HepG2 (cell line): Measurements from ENCODE around the gene F12. TPM values are rescaled to one million over a fixed set of nuclear protein-coding genes. Genes with fewer than 3 reads are reported as not detected.

Source experiments
- ARID2 ChIP-seq: sonication (generic); formaldehyde crosslinking; IDR thresholded peaks from 2 replicates; pipeline ENCODE4 v1.8.1; 2022; ENCODE audit warnings: mild to moderate bottlenecking, missing genetic modification reagents, borderline replicate concordance
- CBX1 ChIP-seq: IDR thresholded peaks from one replicate; pipeline ENCODE4 v1.6.1; 2016; ENCODE audit warnings: antibody characterized with exemption, low read depth
- DPF2 ChIP-seq: sonication (generic); formaldehyde crosslinking; IDR thresholded peaks from 2 replicates; pipeline ENCODE4 v1.4.0; 2020; ENCODE audit warnings: mild to moderate bottlenecking, low read depth, missing genetic modification reagents, borderline replicate concordance
- FOXA1 ChIP-seq, 2 experiments: fragments of 450-650 bp in 1 of 2; sonication (generic) in 1 of 2; formaldehyde crosslinking in 1 of 2; IDR thresholded peaks; 2 replicates each; pipeline versions ENCODE4 v1.4.0 to v1.6.1; 2016 to 2020; ENCODE audit warnings: missing genetic modification reagents in 1 of 2
- KAT7 ChIP-seq: IDR thresholded peaks from 2 replicates; pipeline ENCODE4 v1.6.1; 2018; ENCODE audit warnings: borderline replicate concordance, missing compliant biosample characterization
- KDM6A ChIP-seq: IDR thresholded peaks from 2 replicates; pipeline ENCODE4 v1.6.1; 2016; ENCODE audit warnings: low read depth
- NKX3-1 ChIP-seq: sonication (generic); formaldehyde crosslinking; IDR thresholded peaks from 2 replicates; pipeline ENCODE4 v1.5.0; 2020; ENCODE audit warnings: missing genetic modification reagents
- NPAS2 ChIP-seq: sonication (generic); formaldehyde crosslinking; IDR thresholded peaks from 2 replicates; pipeline ENCODE4 v1.8.0; 2022; ENCODE audit warnings: mild to moderate bottlenecking, missing genetic modification reagents, borderline replicate concordance
- PCBP2 ChIP-seq: fragments of 200-400 bp; formaldehyde crosslinking; optimal IDR thresholded peaks from 2 replicates; pipeline ENCODE3; 2018; ENCODE audit warnings: low read length, low read depth; ENCODE audit not compliant: poor library complexity, severe bottlenecking
- PHB2 ChIP-seq: fragments of 450-650 bp; IDR thresholded peaks from 2 replicates; pipeline ENCODE4 v1.6.1; 2018; ENCODE audit not compliant: partially characterized antibody
- RBM39 ChIP-seq: fragments of 200-400 bp; formaldehyde crosslinking; IDR thresholded peaks from one replicate; pipeline ENCODE4 v1.6.1; 2018; ENCODE audit warnings: antibody characterized with exemption, mild to moderate bottlenecking, low read depth, low read length; ENCODE audit not compliant: poor library complexity, severe bottlenecking
- SIN3A ChIP-seq: IDR thresholded peaks from 2 replicates; pipeline ENCODE4 v1.6.1; 2011; ENCODE audit warnings: low read depth, mild to moderate bottlenecking, control low read depth, low read length, borderline replicate concordance
- U2AF2 ChIP-seq: fragments of 200-400 bp; formaldehyde crosslinking; IDR thresholded peaks from 2 replicates; pipeline ENCODE4 v1.6.1; 2017; ENCODE audit warnings: low read depth, mild to moderate bottlenecking, low read length
- YEATS2 ChIP-seq: sonication (generic); formaldehyde crosslinking; IDR thresholded peaks from 2 replicates; pipeline ENCODE4 v1.4.0; 2020; ENCODE audit warnings: missing genetic modification reagents, borderline replicate concordance
- ZFAT ChIP-seq: sonication (generic); formaldehyde crosslinking; conservative IDR thresholded peaks from 2 replicates; pipeline ENCODE4 v1.8.1; 2023; ENCODE audit warnings: missing genetic modification reagents, inconsistent platforms
- ZFP36L1 ChIP-seq: sonication (generic); formaldehyde crosslinking; IDR thresholded peaks from 2 replicates; pipeline ENCODE4 v1.8.0; 2022; ENCODE audit warnings: mild to moderate bottlenecking, missing genetic modification reagents, moderate library complexity
- ZFX ChIP-seq: sonication (generic); formaldehyde crosslinking; IDR thresholded peaks from 2 replicates; pipeline ENCODE4 v1.4.0; 2020; ENCODE audit warnings: mild to moderate bottlenecking, low read depth, missing genetic modification reagents, moderate library complexity
- ZMAT3 ChIP-seq: sonication (generic); formaldehyde crosslinking; conservative IDR thresholded peaks from 2 replicates; pipeline ENCODE4 v1.7.0; 2021; ENCODE audit warnings: missing genetic modification reagents
- ZNF160 ChIP-seq: sonication (generic); formaldehyde crosslinking; IDR thresholded peaks from 2 replicates; pipeline ENCODE4 v1.8.0; 2022; ENCODE audit warnings: mild to moderate bottlenecking, inconsistent platforms, missing genetic modification reagents
- ZNF296 ChIP-seq: sonication (generic); formaldehyde crosslinking; conservative IDR thresholded peaks from 2 replicates; pipeline ENCODE4 v1.5.0; 2020; ENCODE audit warnings: mild to moderate bottlenecking, missing genetic modification reagents
- ZNF431 ChIP-seq: sonication (generic); formaldehyde crosslinking; IDR thresholded peaks from 2 replicates; pipeline ENCODE4 v1.9.0; 2022; ENCODE audit warnings: missing genetic modification reagents, low read depth, mild to moderate bottlenecking, borderline replicate concordance
- ZNF816 ChIP-seq: sonication (generic); formaldehyde crosslinking; IDR thresholded peaks from 2 replicates; pipeline ENCODE4 v1.8.0; 2022; ENCODE audit warnings: missing genetic modification reagents, mild to moderate bottlenecking, borderline replicate concordance
- polyA plus RNA-seq, 8 experiments: library from polyadenylated mRNA; depleted of rRNA in 3 of 8; stranded (reverse) in 7 of 8; unstranded in 1 of 8; fragments of >200 nt; fragmentation: Illumina TruSeq in 4 of 8; extraction: Trizol in 4 of 8; gene quantifications; 2 replicates each; pipeline versions ENCODE4 v1.2.1 to v1.2.3, GENCODE V29; 2011 to 2016; ENCODE audit warnings: low read depth in 4 of 8, missing spikeins in 1 of 8, mixed read lengths in 1 of 8; ENCODE audit not compliant: insufficient read depth in 1 of 8
- total RNA-seq, 5 experiments: library from RNA; depleted of rRNA; stranded (reverse); fragments of >200 nt; fragmentation: Illumina TruSeq; extraction: Trizol; gene quantifications; 2 replicates each; pipeline ENCODE4 v1.2.3, GENCODE V29; 2016; ENCODE audit warnings: low read depth in 1 of 5
- TF ChIP-seq, protein P1 (sequence below): sonication (generic); formaldehyde crosslinking; conservative IDR thresholded peaks from 2 replicates; pipeline ENCODE4 v1.4.0; 2020; ENCODE audit warnings: missing genetic modification reagents
- TF ChIP-seq, protein P2 (sequence below), 2 experiments: sonication (generic) in 1 of 2; formaldehyde crosslinking in 1 of 2; IDR thresholded peaks; 2 replicates each; pipeline versions ENCODE4 v1.4.0 to v1.6.1; 2018 to 2020; ENCODE audit warnings: missing genetic modification reagents in 2 of 2, borderline replicate concordance in 1 of 2, low read depth in 1 of 2, mild to moderate bottlenecking in 1 of 2, missing biosample characterization in 1 of 2
- TF ChIP-seq, protein P3 (sequence below): sonication (generic); formaldehyde crosslinking; IDR thresholded peaks from 2 replicates; pipeline ENCODE4 v1.4.0; 2020; ENCODE audit warnings: mild to moderate bottlenecking, missing genetic modification reagents
- TF ChIP-seq, protein P4 (sequence below): conservative IDR thresholded peaks from 2 replicates; pipeline ENCODE4 v1.6.1; 2018; ENCODE audit warnings: missing genetic modification reagents

The F12 gene
- total and polyA plus RNA-seq, 2 of the 13 experiments (the other 11 are each of a cell fraction or from before 2014, with no cell fraction given), result 2.5 to 3.0 TPM

DNA sequence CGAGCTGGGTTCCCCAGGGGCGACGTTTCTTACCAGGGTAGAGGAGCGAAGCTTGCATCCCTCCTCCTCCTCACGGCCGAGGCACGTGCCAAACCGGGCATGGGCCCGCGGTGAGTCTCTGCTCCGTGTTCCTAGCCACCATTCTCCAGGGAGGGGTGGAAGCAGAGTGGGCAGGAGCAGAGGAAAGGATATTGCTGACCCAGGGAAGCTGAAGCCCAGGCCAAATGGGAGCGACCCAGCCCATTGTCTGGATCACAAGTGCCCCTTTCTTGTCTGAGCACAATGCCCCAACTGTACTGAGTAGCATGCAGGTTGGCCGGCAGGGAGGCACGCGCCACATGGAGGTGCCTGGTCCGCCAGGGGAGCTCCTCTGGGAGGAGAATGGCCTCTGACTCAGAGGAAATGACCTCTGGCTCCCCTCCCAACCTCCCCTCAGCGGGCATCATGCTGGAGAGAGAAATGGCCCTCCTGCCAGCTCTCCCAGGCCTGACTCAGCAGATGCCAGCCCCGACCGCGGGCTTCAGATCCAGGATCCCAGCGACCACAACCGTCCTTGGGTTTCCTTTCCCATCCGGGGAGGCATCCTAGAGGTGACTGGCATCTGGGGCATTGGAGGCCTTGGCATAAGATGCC, 38.4 kb upstream of the F12 start (continued):
- TF ChIP-seq, protein P1, sequence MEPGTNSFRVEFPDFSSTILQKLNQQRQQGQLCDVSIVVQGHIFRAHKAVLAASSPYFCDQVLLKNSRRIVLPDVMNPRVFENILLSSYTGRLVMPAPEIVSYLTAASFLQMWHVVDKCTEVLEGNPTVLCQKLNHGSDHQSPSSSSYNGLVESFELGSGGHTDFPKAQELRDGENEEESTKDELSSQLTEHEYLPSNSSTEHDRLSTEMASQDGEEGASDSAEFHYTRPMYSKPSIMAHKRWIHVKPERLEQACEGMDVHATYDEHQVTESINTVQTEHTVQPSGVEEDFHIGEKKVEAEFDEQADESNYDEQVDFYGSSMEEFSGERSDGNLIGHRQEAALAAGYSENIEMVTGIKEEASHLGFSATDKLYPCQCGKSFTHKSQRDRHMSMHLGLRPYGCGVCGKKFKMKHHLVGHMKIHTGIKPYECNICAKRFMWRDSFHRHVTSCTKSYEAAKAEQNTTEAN (CRISPR knock-in tag), result no peak
- TF ChIP-seq CBX1, result no peak
- TF ChIP-seq ARID2, result no peak
- no peak for TF ChIP-seq KDM6A (CRISPR knock-in tag)
- TF ChIP-seq NKX3-1 (CRISPR knock-in tag), result no peak
- TF ChIP-seq, protein P2, sequence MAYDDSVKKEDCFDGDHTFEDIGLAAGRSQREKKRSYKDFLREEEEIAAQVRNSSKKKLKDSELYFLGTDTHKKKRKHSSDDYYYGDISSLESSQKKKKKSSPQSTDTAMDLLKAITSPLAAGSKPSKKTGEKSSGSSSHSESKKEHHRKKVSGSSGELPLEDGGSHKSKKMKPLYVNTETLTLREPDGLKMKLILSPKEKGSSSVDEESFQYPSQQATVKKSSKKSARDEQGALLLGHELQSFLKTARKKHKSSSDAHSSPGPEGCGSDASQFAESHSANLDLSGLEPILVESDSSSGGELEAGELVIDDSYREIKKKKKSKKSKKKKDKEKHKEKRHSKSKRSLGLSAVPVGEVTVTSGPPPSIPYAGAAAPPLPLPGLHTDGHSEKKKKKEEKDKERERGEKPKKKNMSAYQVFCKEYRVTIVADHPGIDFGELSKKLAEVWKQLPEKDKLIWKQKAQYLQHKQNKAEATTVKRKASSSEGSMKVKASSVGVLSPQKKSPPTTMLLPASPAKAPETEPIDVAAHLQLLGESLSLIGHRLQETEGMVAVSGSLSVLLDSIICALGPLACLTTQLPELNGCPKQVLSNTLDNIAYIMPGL (CRISPR knock-in tag; IDR thresholded peaks at IDR 0.05; ENCODE audit: borderline replicate concordance in 1 of 2, low read depth in 1 of 2), result no peak; a peak in 1 of 4 replicates
- TF ChIP-seq ZNF296, result no peak
- no peak for TF ChIP-seq NPAS2 (CRISPR knock-in tag)
- no peak for TF ChIP-seq RBM39
- TF ChIP-seq PCBP2, result no peak
- TF ChIP-seq PHB2, result no peak
- TF ChIP-seq KAT7, result no peak
- no peak for TF ChIP-seq ZNF431 (CRISPR knock-in tag)
- TF ChIP-seq DPF2, result peak; percentile 42; the same call in 1 of the 2 replicates
- TF ChIP-seq ZMAT3, result no peak; the same call in 1 of the 2 replicates
- TF ChIP-seq, protein P3, sequence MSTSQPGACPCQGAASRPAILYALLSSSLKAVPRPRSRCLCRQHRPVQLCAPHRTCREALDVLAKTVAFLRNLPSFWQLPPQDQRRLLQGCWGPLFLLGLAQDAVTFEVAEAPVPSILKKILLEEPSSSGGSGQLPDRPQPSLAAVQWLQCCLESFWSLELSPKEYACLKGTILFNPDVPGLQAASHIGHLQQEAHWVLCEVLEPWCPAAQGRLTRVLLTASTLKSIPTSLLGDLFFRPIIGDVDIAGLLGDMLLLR, result peak; percentile 29; the same call in 1 of the 2 replicates
- peak; percentile 76 for TF ChIP-seq ZFX (CRISPR knock-in tag)
- TF ChIP-seq U2AF2, result 0 out of 2 replicates have a peak, but pooled peaks have one; percentile 31
- TF ChIP-seq, protein P4, sequence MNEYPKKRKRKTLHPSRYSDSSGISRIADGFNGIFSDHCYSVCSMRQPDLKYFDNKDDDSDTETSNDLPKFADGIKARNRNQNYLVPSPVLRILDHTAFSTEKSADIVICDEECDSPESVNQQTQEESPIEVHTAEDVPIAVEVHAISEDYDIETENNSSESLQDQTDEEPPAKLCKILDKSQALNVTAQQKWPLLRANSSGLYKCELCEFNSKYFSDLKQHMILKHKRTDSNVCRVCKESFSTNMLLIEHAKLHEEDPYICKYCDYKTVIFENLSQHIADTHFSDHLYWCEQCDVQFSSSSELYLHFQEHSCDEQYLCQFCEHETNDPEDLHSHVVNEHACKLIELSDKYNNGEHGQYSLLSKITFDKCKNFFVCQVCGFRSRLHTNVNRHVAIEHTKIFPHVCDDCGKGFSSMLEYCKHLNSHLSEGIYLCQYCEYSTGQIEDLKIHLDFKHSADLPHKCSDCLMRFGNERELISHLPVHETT, result 0 out of 2 replicates have a peak, but pooled peaks have one; percentile 25
- TF ChIP-seq ZFAT (CRISPR knock-in tag), result no peak
- TF ChIP-seq ZNF816, result no peak
- no peak for TF ChIP-seq ZFP36L1 (CRISPR knock-in tag)
- TF ChIP-seq YEATS2, result no peak; the same call in 1 of the 2 replicates
- peak; percentile 67; the same call in 1 of the 2 replicates for TF ChIP-seq SIN3A
- no peak for TF ChIP-seq FOXA1 (IDR thresholded peaks at IDR 0.05)
- no peak for TF ChIP-seq FOXA1 (CRISPR knock-in tag; IDR thresholded peaks at IDR 0.05)
- no peak for TF ChIP-seq ZNF160 (CRISPR knock-in tag)
